H9 (cell line): ENCODE results near the gene PLCB1. TPM values are rescaled to one million over a fixed set of nuclear protein-coding genes. Genes with fewer than 3 reads are reported as not detected.
A peak's percentile ranks its signal among the peaks of the same experiment; 100 is the strongest.

Source experiments
- DNase-seq: peaks from one replicate; pipeline ENCODE4 v3.0.0-alpha.2; 2017
- H2AFZ ChIP-seq: one replicate; pipeline ENCODE4 v1.6.1; 2013; ENCODE audit warnings: mild to moderate bottlenecking, low read length, control low read depth, moderate library complexity
- H2AK5ac ChIP-seq: 2 replicates; pipeline ENCODE4 v1.6.1; 2013; ENCODE audit warnings: low read length, control low read depth, mixed read lengths; ENCODE audit not compliant: insufficient read length
- H2BK120ac ChIP-seq: one replicate; pipeline ENCODE4 v1.6.1; 2013; ENCODE audit warnings: low read depth, mild to moderate bottlenecking, low read length, control low read depth, inconsistent platforms; ENCODE audit not compliant: poor library complexity, severe bottlenecking
- H2BK12ac ChIP-seq: 2 replicates; pipeline ENCODE4 v1.6.1; 2013; ENCODE audit warnings: low read length, control low read depth, mixed read lengths, low read depth; ENCODE audit not compliant: insufficient read length
- H2BK15ac ChIP-seq: 2 replicates; pipeline ENCODE4 v1.6.1; 2013; ENCODE audit warnings: low read depth, low read length, control low read depth
- H2BK20ac ChIP-seq: one replicate; pipeline ENCODE4 v1.6.1; 2013; ENCODE audit warnings: low read depth, mild to moderate bottlenecking, low read length, control low read depth, inconsistent platforms; ENCODE audit not compliant: poor library complexity, severe bottlenecking
- H2BK5ac ChIP-seq: 2 replicates; pipeline ENCODE4 v1.6.1; 2013; ENCODE audit warnings: low read length, control low read depth, mixed read lengths; ENCODE audit not compliant: insufficient read length
- H3K14ac ChIP-seq: 2 replicates; pipeline ENCODE4 v1.6.1; 2013; ENCODE audit warnings: low read length, control low read depth; ENCODE audit not compliant: insufficient read depth
- H3K18ac ChIP-seq: 2 replicates; pipeline ENCODE4 v1.6.1; 2013; ENCODE audit warnings: low read depth, mild to moderate bottlenecking, mixed read lengths, low read length, control low read depth; ENCODE audit not compliant: insufficient read length
- H3K23ac ChIP-seq: 2 replicates; pipeline ENCODE4 v1.6.1; 2013; ENCODE audit warnings: low read length, control low read depth, mixed read lengths, low read depth; ENCODE audit not compliant: insufficient read length
- H3K23me2 ChIP-seq: 2 replicates; pipeline ENCODE4 v1.6.1; 2013; ENCODE audit warnings: low read depth, mild to moderate bottlenecking, mixed read lengths, low read length, control low read depth; ENCODE audit not compliant: insufficient read length, poor library complexity, severe bottlenecking
- H3K27ac ChIP-seq: 2 replicates; pipeline ENCODE4 v1.5.1; 2013; ENCODE audit warnings: low read length, control low read depth, mixed read lengths, low read depth; ENCODE audit not compliant: insufficient read length
- H3K27me3 ChIP-seq: 2 replicates; pipeline ENCODE4 v1.6.1; 2013; ENCODE audit warnings: low read length, control low read depth, inconsistent platforms; ENCODE audit not compliant: insufficient read depth
- H3K4ac ChIP-seq: 2 replicates; pipeline ENCODE4 v1.6.1; 2013; ENCODE audit warnings: low read depth, mild to moderate bottlenecking, control low read depth, inconsistent platforms, low read length, moderate library complexity
- H3K4me1 ChIP-seq: 2 replicates; pipeline ENCODE4 v1.6.1; 2013; ENCODE audit warnings: low read length, control low read depth, inconsistent platforms; ENCODE audit not compliant: insufficient read depth
- H3K4me2 ChIP-seq: 2 replicates; pipeline ENCODE4 v1.6.1; 2013; ENCODE audit warnings: low read length, control low read depth, mixed read lengths; ENCODE audit not compliant: insufficient read length, insufficient read depth
- H3K56ac ChIP-seq: 2 replicates; pipeline ENCODE4 v1.6.1; 2013; ENCODE audit warnings: low read depth, mild to moderate bottlenecking, mixed read lengths, low read length, control low read depth; ENCODE audit not compliant: insufficient read length
- H3K79me1 ChIP-seq: 2 replicates; pipeline ENCODE4 v1.6.1; 2013; ENCODE audit warnings: low read depth, mild to moderate bottlenecking, moderate library complexity, low read length, control low read depth, inconsistent platforms; ENCODE audit not compliant: insufficient read depth, poor library complexity, severe bottlenecking
- H3K79me2 ChIP-seq: 2 replicates; pipeline ENCODE4 v1.6.1; 2013; ENCODE audit warnings: low read length, control low read depth, inconsistent platforms; ENCODE audit not compliant: insufficient read depth
- H3K9ac ChIP-seq: 2 replicates; pipeline ENCODE4 v1.6.1; 2013; ENCODE audit warnings: low read length, control low read depth, mixed read lengths; ENCODE audit not compliant: insufficient read length; ENCODE audit errors: extremely low read depth
- H3K9me3 ChIP-seq: one replicate; pipeline ENCODE4 v1.6.1; 2013; ENCODE audit warnings: low read depth, low read length, inconsistent platforms; ENCODE audit not compliant: control insufficient read depth
- H3T11ph ChIP-seq: one replicate; pipeline ENCODE4 v1.6.1; 2013; ENCODE audit warnings: mild to moderate bottlenecking, low read length, control low read depth, inconsistent platforms
- H4K20me1 ChIP-seq: one replicate; pipeline ENCODE4 v1.6.1; 2013; ENCODE audit not compliant: control insufficient read depth, insufficient read length, insufficient read depth
- H4K5ac ChIP-seq: 2 replicates; pipeline ENCODE4 v1.6.1; 2013; ENCODE audit warnings: low read depth, mild to moderate bottlenecking, mixed read lengths, low read length, control low read depth; ENCODE audit not compliant: insufficient read length
- H4K8ac ChIP-seq: replicated peaks from 2 replicates; pipeline ENCODE4 v1.6.1; 2013; ENCODE audit warnings: low read length, control low read depth, mixed read lengths, low read depth; ENCODE audit not compliant: insufficient read length
- H4K91ac ChIP-seq: 2 replicates; pipeline ENCODE4 v1.6.1; 2013; ENCODE audit warnings: low read depth, mild to moderate bottlenecking, moderate library complexity, mixed read lengths, low read length, control low read depth; ENCODE audit not compliant: insufficient read length
- H3K27ac Mint-ChIP-seq, 3 experiments: 2 replicates in 2 of 3; 3 replicates in 1 of 3; pipeline ENCODE4 v1.8.0; 2020 to 2021; ENCODE audit warnings: mixed read lengths in 3 of 3, mild to moderate bottlenecking in 1 of 3, moderate library complexity in 1 of 3
- H3K27me3 Mint-ChIP-seq: 2 replicates; pipeline ENCODE4 v1.8.0; 2021; ENCODE audit warnings: low read depth, mild to moderate bottlenecking, moderate library complexity, mixed read lengths
- H3K36me3 Mint-ChIP-seq, 3 experiments: 2 replicates in 2 of 3; 3 replicates in 1 of 3; pipeline ENCODE4 v1.8.0; 2020 to 2021; ENCODE audit warnings: low read depth in 3 of 3, mixed read lengths in 3 of 3; ENCODE audit not compliant: insufficient read depth in 1 of 3
- H3K4me1 Mint-ChIP-seq, 2 experiments: 2 replicates each; pipeline ENCODE4 v1.8.0; 2020; ENCODE audit warnings: mixed read lengths in 2 of 2
- H3K4me3 Mint-ChIP-seq, 2 experiments: 2 replicates in 1 of 2; 3 replicates in 1 of 2; pipeline ENCODE4 v1.8.0; 2020 to 2021; ENCODE audit warnings: mild to moderate bottlenecking in 2 of 2, mixed read lengths in 2 of 2, moderate library complexity in 1 of 2
- H3K9me3 Mint-ChIP-seq, 2 experiments: 2 replicates in 1 of 2; 3 replicates in 1 of 2; pipeline ENCODE4 v1.8.0; 2020; ENCODE audit warnings: mild to moderate bottlenecking in 2 of 2, mixed read lengths in 2 of 2, moderate library complexity in 1 of 2
- CTCF ChIP-seq: fragments of 200-600 bp; sonication (generic); conservative IDR thresholded peaks from 3 replicates; pipeline ENCODE4 v1.8.0; 2021; ENCODE audit warnings: antibody characterized with exemption, mild to moderate bottlenecking
- WGBS: extraction: QIAGEN DNeasy Blood & Tissue Kit; methylation state at CpG from one replicate; pipeline ENCODE4 v1.1.7; 2013; ENCODE audit warnings: missing lambda C conversion rate, low lambda C conversion rate, mixed read lengths; ENCODE audit not compliant: insufficient read length; ENCODE audit errors: extremely low coverage; 5-methylcytosine and 5-hydroxymethylcytosine counted together
- total RNA-seq: library from RNA; stranded (reverse); gene quantifications from 2 replicates; pipeline ENCODE4 v1.2.1, GENCODE V29; 2021

The PLCB1 gene
- total RNA-seq, 1 experiment from 2014 or later: 11.5 TPM

- H2BK120ac ChIP-seq: no peak overlapping the region
- H3K27me3 ChIP-seq: no peaks in the 10 kb centered on the region
- peak overlapping the region; percentile 55 for H2AK5ac ChIP-seq
- no peaks in the 10 kb centered on the region for H3K23me2 ChIP-seq
- H2BK20ac ChIP-seq: no peak overlapping the region
- H2BK5ac ChIP-seq: no peak overlapping the region
- H2BK15ac ChIP-seq: no peak overlapping the region
- H3K4me1 Mint-ChIP-seq: peaks cover 11 to 15% of the 10 kb centered on the region in 2 experiments
- no peaks in the 10 kb centered on the region for H3K79me2 ChIP-seq
- H2AFZ ChIP-seq: no peak overlapping the region
- no peaks in the 10 kb centered on the region for H3K9me3 Mint-ChIP-seq
- H3K14ac ChIP-seq: no peak overlapping the region
- no peaks in the 10 kb centered on the region for H3K9me3 ChIP-seq
- H4K8ac ChIP-seq: no peak overlapping the region
- no peak overlapping the region for H3T11ph ChIP-seq
- H3K36me3 Mint-ChIP-seq: no peaks in the 10 kb centered on the region
- no peaks in the 10 kb centered on the region for H4K20me1 ChIP-seq
- no CpG with 5 or more reads among the region's 13 CpGs for WGBS
- peak; percentile 40 for DNase-seq
- H2BK12ac ChIP-seq: no peak overlapping the region
- H3K18ac ChIP-seq: no peak overlapping the region
- H3K4me2 ChIP-seq: no peak overlapping the region
- no peak overlapping the region for H3K56ac ChIP-seq
- peaks cover 3% of the 10 kb centered on the region; the same call in 1 of the 2 replicates for H3K4me1 ChIP-seq
- H4K91ac ChIP-seq: no peak overlapping the region
- H3K27ac ChIP-seq: peak overlapping the region; percentile 42
- H3K4me3 Mint-ChIP-seq: no peak overlapping the region
- no peak overlapping the region for H4K5ac ChIP-seq
- no peaks in the 10 kb centered on the region for H3K79me1 ChIP-seq
- H3K23ac ChIP-seq: no peak overlapping the region
- H3K4ac ChIP-seq: no peak overlapping the region
- H3K27ac Mint-ChIP-seq: peak overlapping the region in 2 of 3 experiments; percentile 17 to 37; a peak in 1 of 7 replicates
- no peaks in the 10 kb centered on the region for H3K27me3 Mint-ChIP-seq
- TF ChIP-seq CTCF: no peak
- no peak overlapping the region for H3K9ac ChIP-seq
Measured at GRCh38 chr20:8144282-8145245, 12.5 kb downstream of the PLCB1 start.
